SK-MEL-5 (cell line): Measurements from ENCODE around the gene NGEF. TPM values are rescaled to one million over a fixed set of nuclear protein-coding genes. Genes with fewer than 3 reads are reported as not detected.

Source experiments
- DNase-seq: peaks from one replicate; pipeline ENCODE4 v3.0.0-alpha.2; 2016; ENCODE audit warnings: low read depth, low spot score
- in situ Hi-C: cut with HindIII; loops from 2 replicates; pipeline ENCODE4 v1.10.0; 2016; ENCODE audit warnings: low sequenced_read_pairs, high pct_unique_total_duplicates, low pct_unique_long_range_greater_than_20kb
- total RNA-seq: library from RNA; depleted of rRNA; stranded (reverse); fragments of >200 nt; shearing (Covaris generic); gene quantifications from 2 replicates; pipeline ENCODE4 v1.2.3, GENCODE V29; 2014

NGEF gene
- total RNA-seq, 1 experiment from 2014 or later: not detected

GRCh38 chr2:232957657-232958090 is 55.4 kb downstream of the NGEF start:
- in situ Hi-C loops: no loop called here
- DNase-seq: no peak

DNA sequence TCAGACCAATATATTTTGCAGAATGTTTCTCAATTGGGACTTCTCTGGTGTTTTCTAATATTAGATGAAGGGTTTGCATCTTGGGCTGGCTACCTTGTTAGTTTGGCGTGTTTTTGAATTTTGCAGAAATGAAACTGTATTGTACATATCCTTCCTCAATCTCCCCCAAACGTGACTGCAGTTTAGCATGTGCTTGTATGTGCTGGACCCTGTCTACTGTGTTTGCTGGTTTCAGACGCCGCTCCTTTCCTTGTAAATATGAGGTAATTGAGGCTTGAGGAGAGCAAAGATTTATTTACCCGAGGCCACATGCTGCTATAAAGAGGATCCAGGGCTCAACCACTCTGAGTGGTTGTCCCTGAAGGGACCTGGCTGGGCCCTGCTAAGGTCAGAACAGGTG is 57.2 kb downstream of the NGEF start:
- no peak for DNase-seq
- in situ Hi-C loops: no loop called here

DNA sequence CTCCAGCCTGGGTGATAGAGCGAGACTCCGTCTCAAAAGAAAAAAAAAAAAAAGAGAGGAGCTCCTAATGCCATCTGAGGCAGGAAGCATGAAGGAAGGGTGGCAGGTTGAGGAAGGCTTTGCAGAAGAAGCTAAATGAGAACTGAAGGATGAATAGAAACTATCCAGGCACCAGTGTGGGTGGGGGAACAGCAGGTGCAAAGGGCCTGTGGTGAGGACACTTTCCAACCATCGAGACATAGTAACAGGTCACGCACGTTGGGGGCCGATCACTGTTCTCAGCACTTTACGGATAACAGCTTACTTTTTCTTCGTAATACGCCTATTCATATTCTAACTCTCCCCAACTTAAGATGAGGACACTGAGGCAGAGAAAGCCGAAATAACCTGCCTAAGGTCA is 58.4 kb downstream of the NGEF start:
- in situ Hi-C loops: no loop called here
- DNase-seq: no peak

DNA sequence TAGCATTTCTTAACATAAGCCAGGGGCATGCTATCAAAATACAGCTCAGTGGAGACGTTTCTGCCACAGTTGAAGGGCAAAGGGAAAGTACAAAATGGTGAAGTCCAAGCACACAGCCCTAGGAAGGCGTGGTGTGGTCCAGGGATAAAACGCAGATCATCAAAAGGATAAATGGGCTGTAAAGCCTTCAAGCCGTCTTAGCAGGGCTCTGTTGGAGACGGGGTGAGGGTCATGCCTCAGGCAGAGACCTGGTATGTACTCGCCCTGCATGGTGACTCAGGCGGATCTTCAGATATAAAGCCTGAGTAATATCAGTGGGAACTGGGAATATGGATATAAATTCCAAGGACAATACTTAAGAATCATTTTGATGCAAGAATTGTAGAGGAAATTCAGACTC is 61.2 kb downstream of the NGEF start:
- in situ Hi-C loops: no loop called here
- DNase-seq: no peak

DNA sequence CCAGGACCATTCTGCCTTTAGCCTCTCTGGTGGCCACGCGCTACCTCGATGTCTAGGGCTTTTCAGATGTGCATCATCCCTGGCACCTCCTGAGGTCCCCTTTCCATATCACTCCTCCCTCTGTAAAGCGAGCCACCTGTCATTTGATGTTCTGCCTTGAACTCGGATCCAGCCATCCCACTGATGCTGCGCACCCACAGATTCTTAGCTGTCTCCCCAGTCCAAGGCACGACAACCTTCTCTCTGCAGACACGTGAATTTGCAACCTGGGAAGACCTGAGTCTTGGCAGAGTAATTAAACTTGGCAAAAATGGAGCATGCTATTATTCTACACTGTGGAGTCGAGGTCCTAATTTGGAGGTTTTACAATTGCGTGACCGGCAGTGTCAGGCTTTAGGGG is 61.9 kb downstream of the NGEF start:
- DNase-seq: no peak
- in situ Hi-C loops: no loop called here

DNA sequence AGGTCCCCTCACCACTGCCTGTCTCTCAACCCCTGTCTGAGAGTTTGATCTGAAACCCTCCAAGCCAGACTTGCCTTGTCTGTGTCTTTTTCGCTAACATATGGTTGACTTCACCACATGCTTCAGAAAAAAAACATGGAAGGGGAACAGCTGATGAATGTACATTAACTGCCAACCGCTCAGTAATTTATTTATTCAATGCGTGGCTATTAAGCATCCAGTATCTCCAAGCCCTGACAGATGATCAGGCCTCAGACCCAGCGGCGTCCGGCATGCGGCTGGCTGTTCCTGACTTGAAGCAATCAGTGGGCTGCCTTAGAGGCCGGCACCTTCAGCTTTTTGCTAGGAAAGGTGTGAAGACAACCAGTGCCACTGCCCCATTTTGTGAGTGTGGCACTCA is 62.3 kb downstream of the NGEF start:
- in situ Hi-C loops: no loop called here
- DNase-seq: no peak

GRCh38 chr2:232949016-232949415 is 64.0 kb downstream of the NGEF start:
- DNase-seq: no peak
- in situ Hi-C loops: no loop called here

DNA sequence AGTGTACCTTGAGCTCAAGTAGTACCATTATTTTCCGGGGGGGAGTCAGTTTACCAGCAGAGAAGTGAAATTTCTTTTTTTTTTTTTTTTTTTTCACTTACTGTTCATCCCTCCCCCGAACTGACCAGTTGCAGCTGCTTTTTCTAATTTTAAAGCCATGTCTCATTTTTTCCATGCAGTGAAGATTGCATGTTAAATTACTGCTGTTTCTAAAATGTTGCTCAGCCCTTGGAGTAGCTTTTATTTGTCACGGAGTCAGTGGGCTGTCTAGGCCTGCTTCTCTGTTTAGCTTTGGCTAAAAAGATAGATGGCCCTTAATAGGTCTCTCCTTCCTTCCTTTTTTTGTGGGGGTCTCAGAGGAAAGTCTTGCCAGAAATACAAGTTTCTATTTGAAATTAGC is 70.2 kb downstream of the NGEF start:
- in situ Hi-C loops: no loop called here
- DNase-seq: no peak

- no peak for DNase-seq
- in situ Hi-C loops: no loop called here
Measured at GRCh38 chr2:232941912-232942594, 71.0 kb downstream of the NGEF start.

DNA sequence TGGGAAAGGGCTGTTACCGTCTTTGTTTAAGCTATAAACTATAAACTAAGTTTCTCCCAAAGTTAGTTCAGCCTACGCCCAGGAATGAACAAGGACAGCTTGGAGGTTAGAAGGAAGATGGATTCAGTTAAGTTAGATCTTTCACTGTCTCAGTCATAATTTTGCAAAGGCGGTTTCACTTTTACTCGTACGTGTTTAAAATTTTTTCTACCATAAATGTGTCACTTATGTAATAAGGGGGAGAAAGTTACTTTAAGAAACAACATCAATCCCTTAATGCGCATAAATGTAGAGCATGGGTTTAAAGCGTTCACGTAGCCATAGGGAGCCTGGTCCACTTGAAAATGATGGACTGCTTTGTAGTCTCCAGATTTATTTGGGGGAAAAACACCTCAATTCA is 71.7 kb downstream of the NGEF start:
- in situ Hi-C loops: no loop called here
- no peak for DNase-seq

GRCh38 chr2:232940724-232941123 is 72.3 kb downstream of the NGEF start:
- in situ Hi-C loops: no loop called here
- no peak for DNase-seq

- no peak for DNase-seq
- in situ Hi-C loops: no loop called here
Measured at GRCh38 chr2:232937278-232937906, 75.7 kb downstream of the NGEF start.

- in situ Hi-C loops: no loop called here
- DNase-seq: no peak
Measured at GRCh38 chr2:232931636-232932035, 81.4 kb downstream of the NGEF start.

DNA sequence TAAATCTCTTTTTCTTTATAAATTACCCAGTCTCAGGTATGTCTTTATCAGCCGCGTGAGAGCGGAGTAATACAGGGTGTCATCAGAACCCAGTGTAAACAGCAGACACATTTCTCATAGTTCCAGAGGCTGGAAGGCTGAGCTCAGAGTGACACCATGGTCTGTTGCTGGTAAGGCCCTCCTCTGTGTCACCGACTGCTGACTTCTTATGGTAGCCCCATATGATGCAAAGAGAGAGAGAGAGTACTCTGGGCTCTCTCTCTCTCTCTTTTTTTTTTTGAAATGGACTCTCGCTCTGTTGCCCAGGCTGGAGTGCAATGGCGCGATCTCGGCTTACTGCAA is 83.0 kb downstream of the NGEF start:
- DNase-seq: no peak
- in situ Hi-C loops: no loop called here

GRCh38 chr2:232929303-232930058 is 83.6 kb downstream of the NGEF start:
- DNase-seq: no peak
- in situ Hi-C loops: no loop called here

- DNase-seq: no peak
- in situ Hi-C loops: no loop called here
Measured at GRCh38 chr2:232928551-232929302, 84.3 kb downstream of the NGEF start.

DNA sequence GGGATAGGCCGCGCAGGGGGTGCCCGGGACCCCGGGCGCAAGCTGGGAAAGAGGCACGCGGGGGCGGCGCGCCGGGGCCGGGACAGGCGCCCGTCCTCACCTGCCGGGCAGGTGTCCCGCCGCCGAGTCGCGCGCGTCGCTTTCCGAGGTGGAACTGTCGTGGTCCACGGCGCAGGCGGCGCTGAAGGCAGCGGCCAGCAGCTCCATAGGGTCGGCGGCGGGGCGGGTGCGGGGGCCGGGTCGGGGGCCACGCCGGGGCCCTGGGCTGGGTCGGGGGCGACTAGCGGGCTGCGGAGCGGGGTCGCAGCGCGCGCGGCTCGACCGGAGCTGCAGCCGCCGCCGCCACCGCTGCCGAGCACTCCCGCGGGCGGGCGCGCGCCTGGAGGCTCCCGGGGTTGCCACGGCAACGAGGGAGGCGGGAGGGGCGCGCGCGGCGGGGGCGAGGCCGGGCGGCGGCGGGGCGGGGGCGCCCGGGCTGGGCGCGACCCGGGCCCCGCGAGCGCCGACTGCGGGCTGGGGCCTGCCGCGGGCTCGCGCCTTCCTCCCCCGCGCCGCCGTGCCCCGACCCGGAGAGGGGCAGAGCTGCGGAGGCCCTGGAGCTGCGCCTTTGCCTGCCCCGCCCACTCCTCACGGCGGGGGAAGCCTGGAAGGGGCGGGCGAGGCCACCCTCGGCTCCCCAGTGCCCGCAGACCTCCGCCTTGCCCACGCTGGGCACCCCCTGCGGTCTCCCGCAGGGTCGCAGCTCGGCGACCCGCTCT is 85.1 kb downstream of the NGEF start:
- in situ Hi-C loops: no loop called here
- DNase-seq: no peak
